Endodermal cell (in vitro differentiated cells): ENCODE data around the gene TAX1BP1. TPM values are rescaled to one million over a fixed set of nuclear protein-coding genes. Genes with fewer than 3 reads are reported as not detected.

ENCODE experiments used
- DNase-seq: peaks from one replicate; pipeline ENCODE4 v3.0.0-alpha.2; 2017
- H3K27ac ChIP-seq: 2 replicates; pipeline ENCODE4 v1.5.1; 2013; ENCODE audit warnings: mild to moderate bottlenecking, low read depth, low read length, moderate library complexity
- H3K27me3 ChIP-seq: 2 replicates; pipeline ENCODE4 v1.6.1; 2013; ENCODE audit warnings: mild to moderate bottlenecking, low read length, moderate library complexity; ENCODE audit not compliant: insufficient read depth, control insufficient read depth, poor library complexity, severe bottlenecking
- H3K36me3 ChIP-seq: 2 replicates; pipeline ENCODE4 v1.7.0; 2013; ENCODE audit warnings: mild to moderate bottlenecking, low read length, moderate library complexity; ENCODE audit not compliant: control insufficient read depth, insufficient read depth
- H3K4me1 ChIP-seq: one replicate; pipeline ENCODE4 v1.7.0; 2013; ENCODE audit warnings: low read length; ENCODE audit not compliant: control insufficient read depth, insufficient read depth
- H3K4me3 ChIP-seq: 2 replicates; pipeline ENCODE4 v1.5.1; 2013; ENCODE audit warnings: mild to moderate bottlenecking, low read length, moderate library complexity
- H3K9ac ChIP-seq: 2 replicates; pipeline ENCODE4 v1.6.1; 2013; ENCODE audit warnings: mild to moderate bottlenecking, low read length, moderate library complexity; ENCODE audit not compliant: poor library complexity, severe bottlenecking; ENCODE audit errors: extremely low read depth
- H3K9me3 ChIP-seq: 2 replicates; pipeline ENCODE4 v1.6.1; 2013; ENCODE audit warnings: mild to moderate bottlenecking, low read length, moderate library complexity; ENCODE audit not compliant: control insufficient read depth
- H3K27ac Mint-ChIP-seq: 2 replicates; pipeline ENCODE4 v1.8.0; 2020; ENCODE audit warnings: mixed read lengths
- H3K27me3 Mint-ChIP-seq: 2 replicates; pipeline ENCODE4 v1.8.0; 2021; ENCODE audit warnings: mild to moderate bottlenecking, mixed read lengths; ENCODE audit not compliant: insufficient read depth
- H3K36me3 Mint-ChIP-seq: 2 replicates; pipeline ENCODE4 v1.8.0; 2020; ENCODE audit warnings: low read depth, mixed read lengths
- H3K4me1 Mint-ChIP-seq: 2 replicates; pipeline ENCODE4 v1.8.0; 2020; ENCODE audit warnings: mixed read lengths
- H3K4me3 Mint-ChIP-seq: 2 replicates; pipeline ENCODE4 v1.8.0; 2020; ENCODE audit warnings: mild to moderate bottlenecking, moderate library complexity, mixed read lengths
- H3K9me3 Mint-ChIP-seq: 2 replicates; pipeline ENCODE4 v1.8.0; 2020; ENCODE audit warnings: mild to moderate bottlenecking, mixed read lengths
- CTCF ChIP-seq: fragments of 200-600 bp; sonication (generic); conservative IDR thresholded peaks from 2 replicates; pipeline ENCODE4 v1.5.0; 2021; ENCODE audit warnings: antibody characterized with exemption, mild to moderate bottlenecking
- WGBS, 2 experiments: methylation state at CpG; one replicate each; pipeline versions ENCODE4 v1.1.5 to v1.1.7; 2013; ENCODE audit warnings: missing lambda C conversion rate in 2 of 2, mixed read lengths in 1 of 2; ENCODE audit not compliant: insufficient coverage in 1 of 2, insufficient read length in 1 of 2; 5-methylcytosine and 5-hydroxymethylcytosine counted together
- total RNA-seq, 2 donors: library from RNA; stranded (reverse); fragmentation: NEBNext Ultra II Directional in 1 of 2; extraction: Animal tissue kit (Norgen Biotek cat#: 25700) in 1 of 2; gene quantifications; 2 replicates in 1 of 2; 3 replicates in 1 of 2; pipeline ENCODE4 v1.2.1, GENCODE V29; 2021

Gene TAX1BP1
- total RNA-seq, 2 donors from 2014 or later: 100 to 114 TPM

GRCh38 chr7:27866828-27867672 is 127.1 kb downstream of the TAX1BP1 start:
- Mint-ChIP-seq H3K36me3 (peaks cover 10% of the 10 kb centered on the region), H3K27ac (no peak overlapping the region), H3K4me1 (no peaks in the 10 kb centered on the region), H3K9me3 (no peaks in the 10 kb centered on the region), H3K27me3 (no peaks in the 10 kb centered on the region), H3K4me3 (no peak overlapping the region)
- Histone ChIP-seq H3K9ac (no peak overlapping the region), H3K4me3 (no peak overlapping the region), H3K9me3 (no peaks in the 10 kb centered on the region), H3K4me1 (no peaks in the 10 kb centered on the region), H3K27ac (no peak overlapping the region), H3K27me3 (no peaks in the 10 kb centered on the region), H3K36me3 (no peaks in the 10 kb centered on the region)
- WGBS, 2 experiments: 93 to 95% methylated on average over 16 to 17 of the region's 17 CpGs
- peak; percentile 23 for DNase-seq
- no peak for TF ChIP-seq CTCF

GRCh38 chr7:27868131-27868550 is 128.2 kb downstream of the TAX1BP1 start:
- 87 to 94% methylated on average over 14 to 15 of the region's 15 CpGs for WGBS, 2 experiments
- Mint-ChIP-seq H3K27ac (no peak overlapping the region), H3K27me3 (no peaks in the 10 kb centered on the region), H3K9me3 (no peaks in the 10 kb centered on the region), H3K4me3 (no peak overlapping the region), H3K4me1 (no peaks in the 10 kb centered on the region), H3K36me3 (peaks cover 10% of the 10 kb centered on the region)
- Histone ChIP-seq H3K4me3 (no peak overlapping the region), H3K9me3 (no peaks in the 10 kb centered on the region), H3K36me3 (no peaks in the 10 kb centered on the region), H3K9ac (no peak overlapping the region), H3K27me3 (no peaks in the 10 kb centered on the region), H3K27ac (no peak overlapping the region), H3K4me1 (no peaks in the 10 kb centered on the region)
- DNase-seq: peak; percentile 26
- no peak for TF ChIP-seq CTCF

DNA sequence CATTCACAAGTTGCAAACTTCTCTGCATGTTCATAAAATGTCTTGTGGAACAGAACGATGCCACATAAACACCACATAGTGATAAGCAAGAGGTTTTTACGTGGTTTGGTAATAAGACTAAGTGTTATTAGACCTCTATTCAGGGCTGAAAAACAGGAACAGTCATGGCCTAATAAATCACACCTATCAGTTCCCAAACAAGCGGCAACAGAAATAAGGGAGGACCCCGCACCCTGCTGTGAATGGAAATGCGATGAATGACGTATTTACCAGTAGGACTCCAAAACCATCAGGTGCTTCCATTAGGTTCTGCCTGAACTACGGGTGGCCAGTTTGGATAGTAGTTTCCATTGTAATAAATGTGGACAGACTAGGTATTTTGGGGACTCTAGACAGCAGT is 129.1 kb downstream of the TAX1BP1 start:
- TF ChIP-seq CTCF: no peak
- WGBS, 2 experiments: 83 to 96% methylated on average over 1 to 7 of the region's 7 CpGs
- Histone ChIP-seq H3K27ac (no peak overlapping the region), H3K9ac (no peak overlapping the region), H3K27me3 (no peaks in the 10 kb centered on the region), H3K4me1 (no peaks in the 10 kb centered on the region), H3K36me3 (no peaks in the 10 kb centered on the region), H3K4me3 (no peak overlapping the region), H3K9me3 (no peaks in the 10 kb centered on the region)
- no peaks in the 10 kb centered on the region for H3K27me3 Mint-ChIP-seq
- H3K36me3 Mint-ChIP-seq: peaks cover 10% of the 10 kb centered on the region
- H3K4me3 Mint-ChIP-seq: no peak overlapping the region
- H3K4me1 Mint-ChIP-seq: no peaks in the 10 kb centered on the region
- no peaks in the 10 kb centered on the region for H3K9me3 Mint-ChIP-seq
- H3K27ac Mint-ChIP-seq: no peak overlapping the region
- DNase-seq: no peak
